Ascending aorta (tissue), 2 donors: ENCODE data around the gene PTPN9. TPM values are rescaled to one million over a fixed set of nuclear protein-coding genes. Genes with fewer than 3 reads are reported as not detected.

Source experiments
- DNase-seq, 2 donors: peaks; one replicate each; pipeline ENCODE4 v3.0.0-alpha.2; 2019; ENCODE audit warnings: low spot score in 2 of 2
- H3K27ac ChIP-seq, 2 donors: fragments of 200-600 bp; sonication (generic); one replicate each; pipeline ENCODE4 v1.5.1; 2016 to 2017; ENCODE audit warnings: mild to moderate bottlenecking in 1 of 2
- H3K27me3 ChIP-seq: fragments of 200-600 bp; sonication (generic); one replicate; pipeline ENCODE4 v1.5.1; 2017
- H3K36me3 ChIP-seq, 2 donors: fragments of 200-600 bp; sonication (generic); one replicate each; pipeline ENCODE4 v1.5.1; 2016
- H3K4me1 ChIP-seq, 2 donors: fragments of 200-600 bp; sonication (generic); one replicate each; pipeline ENCODE4 v1.5.1; 2016 to 2017; ENCODE audit warnings: mild to moderate bottlenecking in 1 of 2
- H3K4me3 ChIP-seq, 2 donors: fragments of 200-600 bp; sonication (generic); one replicate each; pipeline ENCODE4 v1.5.1; 2016 to 2017; ENCODE audit warnings: mild to moderate bottlenecking in 1 of 2
- H3K9me3 ChIP-seq, 2 donors: fragments of 200-600 bp; sonication (generic); one replicate each; pipeline ENCODE4 v1.5.1; 2016
- CTCF ChIP-seq, 3 experiments: fragments of 200-600 bp in 2 of 3; fragments of 450-650 bp in 1 of 3; sonication (generic) in 2 of 3; IDR thresholded peaks; one replicate each; pipeline ENCODE4 v1.5.1; 2016 to 2019; ENCODE audit warnings: antibody characterized with exemption in 3 of 3, mild to moderate bottlenecking in 1 of 3, moderate library complexity in 1 of 3
- intact Hi-C: fragments of 100-400 bp; cut with DNase I; formaldehyde crosslinking; loops from one replicate; pipeline ENCODE4 v1.15.1; 2023
- total RNA-seq: library from RNA; depleted of rRNA; stranded (reverse); fragments of >200 nt; gene quantifications from one replicate; pipeline ENCODE4 v1.1.0, GENCODE V29; 2016

Gene PTPN9
- total RNA-seq, 1 donor from 2014 or later, result 7.1 TPM

- no peaks in the 10 kb centered on the region for H3K9me3 ChIP-seq
- H3K4me3 ChIP-seq, result no peak overlapping the region
- H3K27ac ChIP-seq, result no peak overlapping the region
- no peak for TF ChIP-seq CTCF (IDR thresholded peaks at IDR 0.05)
- H3K27me3 ChIP-seq, result no peaks in the 10 kb centered on the region
- intact Hi-C loops, result loop anchor here (5.0 to 10.0 kb wide), 3 partner anchors 238 to 435 kb away; partner anchors contain the start of genes C15orf39 and PPCDC
- H3K4me1 ChIP-seq, result peaks cover 0 to 20% of the 10 kb centered on the region in 2 donors
- DNase-seq, result no peak
- H3K36me3 ChIP-seq, result no peaks in the 10 kb centered on the region
These were observed 119.5 kb downstream of the PTPN9 start for GRCh38 chr15:75459581-75459980.

- no peaks in the 10 kb centered on the region for H3K36me3 ChIP-seq
- peaks cover 2 to 18% of the 10 kb centered on the region in 2 donors for H3K4me1 ChIP-seq
- H3K9me3 ChIP-seq, result no peaks in the 10 kb centered on the region
- intact Hi-C loops, result loop anchor here (5.0 to 10.0 kb wide), 3 partner anchors 241 to 432 kb away; partner anchors contain the start of genes C15orf39 and PPCDC
- peak overlapping the region; percentile 77 to 96 for H3K4me3 ChIP-seq
- peak overlapping the region; percentile 97 to 98 for H3K27ac ChIP-seq
- H3K27me3 ChIP-seq, result no peaks in the 10 kb centered on the region
- TF ChIP-seq CTCF (IDR thresholded peaks at IDR 0.05), result no peak
- DNase-seq, result peak in 1 of 2 donors; percentile 46
These were observed 122.4 kb downstream of the PTPN9 start for GRCh38 chr15:75456710-75457109.

- no peaks in the 10 kb centered on the region for H3K27me3 ChIP-seq
- H3K4me3 ChIP-seq, result peak overlapping the region; percentile 77 to 96
- peak; percentile 33 to 86 for DNase-seq
- peak overlapping the region; percentile 97 to 98 for H3K27ac ChIP-seq
- H3K36me3 ChIP-seq, result no peaks in the 10 kb centered on the region
- no peak for TF ChIP-seq CTCF (IDR thresholded peaks at IDR 0.05)
- peaks cover 2 to 11% of the 10 kb centered on the region in 2 donors for H3K4me1 ChIP-seq
- intact Hi-C loops, result loop anchor here (5.0 to 10.0 kb wide), 3 partner anchors 241 to 431 kb away; partner anchors contain the start of genes C15orf39 and PPCDC
- H3K9me3 ChIP-seq, result no peaks in the 10 kb centered on the region
These were observed 123.1 kb downstream of the PTPN9 start for GRCh38 chr15:75455982-75456531.

GRCh38 chr15:75455424-75455981 lies 123.6 kb downstream of the PTPN9 start:
- no peak for TF ChIP-seq CTCF (IDR thresholded peaks at IDR 0.05)
- intact Hi-C loops, result loop anchor here (5.0 to 10.0 kb wide), 3 partner anchors 242 to 431 kb away; partner anchors contain the start of genes C15orf39 and PPCDC
- Histone ChIP-seq H3K36me3 (no peaks in the 10 kb centered on the region), H3K9me3 (no peaks in the 10 kb centered on the region), H3K27me3 (no peaks in the 10 kb centered on the region), H3K4me3 (peak overlapping the region; percentile 77 to 96), H3K4me1 (peaks cover 2 to 8% of the 10 kb centered on the region in 2 donors), H3K27ac (peak overlapping the region; percentile 97 to 98)
- peak; percentile 60 to 96 for DNase-seq

GRCh38 chr15:75454471-75455378 lies 124.4 kb downstream of the PTPN9 start:
- peaks cover 2 to 12% of the 10 kb centered on the region in 2 donors for H3K4me1 ChIP-seq
- H3K27me3 ChIP-seq, result no peaks in the 10 kb centered on the region
- H3K36me3 ChIP-seq, result no peaks in the 10 kb centered on the region
- peak overlapping the region; percentile 97 to 98 for H3K27ac ChIP-seq
- intact Hi-C loops, result loop anchor here (5.0 to 10.0 kb wide), 6 partner anchors 123 to 430 kb away; partner anchors contain the start of genes C15orf39, PPCDC, PTPN9 and SNUPN
- no peaks in the 10 kb centered on the region for H3K9me3 ChIP-seq
- no peak for TF ChIP-seq CTCF (IDR thresholded peaks at IDR 0.05)
- peak overlapping the region; percentile 77 to 96 for H3K4me3 ChIP-seq
- peak in 1 of 2 donors; percentile 86 for DNase-seq
